Measurements from ENCODE around the gene ASPRV1.
"Not testable (repeated sequence)": the region's sequence is repeated elsewhere in the genome, so short reads cannot be mapped to it uniquely, and the experiment has no call there.

ASPRV1 gene

GRCh38 chr2:69961496-69961895 lies at the start of gene ASPRV1:
Gene ASPRV1 (minus strand): TSS chr2:69961631. CDS start chr2:69961436, 195 bp downstream.
- DNase-seq: no peak

- DNase-seq: no peak
Measured at GRCh38 chr2:70010576-70011111, 49.2 kb upstream of the ASPRV1 start.

- DNase-seq: no peak
Measured at GRCh38 chr2:70009762-70010575, 48.5 kb upstream of the ASPRV1 start.

GRCh38 chr2:70008290-70008689 lies 46.9 kb upstream of the ASPRV1 start:
- DNase-seq: no peak

GRCh38 chr2:70007151-70007550 lies 45.7 kb upstream of the ASPRV1 start:
- DNase-seq: no peak

- no peak for DNase-seq
Measured at GRCh38 chr2:70006447-70006784, 45.0 kb upstream of the ASPRV1 start.

- DNase-seq: no peak
Measured at GRCh38 chr2:70005752-70006446, 44.5 kb upstream of the ASPRV1 start.

- no peak for DNase-seq
Measured at GRCh38 chr2:70005216-70005615, 43.8 kb upstream of the ASPRV1 start.

- no peak for DNase-seq
Measured at GRCh38 chr2:70003093-70003830, 41.8 kb upstream of the ASPRV1 start.

- no peak for DNase-seq
Measured at GRCh38 chr2:70002241-70002899, 40.9 kb upstream of the ASPRV1 start.

GRCh38 chr2:70000529-70000928 lies 39.1 kb upstream of the ASPRV1 start:
- DNase-seq: not testable (repeated sequence)

- DNase-seq: no peak
Measured at GRCh38 chr2:69998761-69999160, 37.3 kb upstream of the ASPRV1 start.

- no peak for DNase-seq
Measured at GRCh38 chr2:69997015-69997830, 35.8 kb upstream of the ASPRV1 start.

GRCh38 chr2:69995511-69995910 lies 34.1 kb upstream of the ASPRV1 start:
- DNase-seq: no peak

- no peak for DNase-seq
Measured at GRCh38 chr2:69994166-69994565, 32.7 kb upstream of the ASPRV1 start.

- no peak for DNase-seq
Measured at GRCh38 chr2:69993708-69994107, 32.3 kb upstream of the ASPRV1 start.

- no peak for DNase-seq
Measured at GRCh38 chr2:69993048-69993565, 31.7 kb upstream of the ASPRV1 start.

- DNase-seq: no peak
Measured at GRCh38 chr2:69992310-69993047, 31.0 kb upstream of the ASPRV1 start.

- no peak for DNase-seq
Measured at GRCh38 chr2:69989441-69990105, 28.1 kb upstream of the ASPRV1 start.

GRCh38 chr2:69989009-69989408 lies 27.6 kb upstream of the ASPRV1 start:
- no peak for DNase-seq

All from NCI-H1436 treated with DMSO at 0.1 percent for 48 hours (cell line).